CD4-positive, alpha-beta memory T cell (primary cell): Measurements from ENCODE around the gene PPP1R9A. TPM values are rescaled to one million over a fixed set of nuclear protein-coding genes. Genes with fewer than 3 reads are reported as not detected.

Source experiments
- CTCF ChIA-PET: fragments of 350-600 bp; sonication (Branson Sonifier 250); formaldehyde crosslinking; loops from one replicate; lab custom pipeline; 2021; ENCODE audit warnings: inconsistent platforms; ENCODE audit not compliant: partially characterized antibody; lab: Charles Lee
- POLR2A ChIA-PET: fragments of 350-600 bp; sonication (Branson Sonifier 250); formaldehyde crosslinking; loops from one replicate; lab custom pipeline; 2021; ENCODE audit not compliant: partially characterized antibody; lab: Charles Lee
- DNase-seq, 5 donors: peaks; one replicate each; pipeline versions ENCODE4 v3.0.0 to v3.0.0-alpha.2; 2020 to 2022; ENCODE audit warnings: mixed read lengths in 1 of 5
- H3K27ac ChIP-seq: one replicate; pipeline ENCODE4 v1.7.0; 2013; ENCODE audit warnings: low read depth, low read length
- H3K27me3 ChIP-seq: 2 replicates; pipeline ENCODE4 v1.7.0; 2013; ENCODE audit warnings: mild to moderate bottlenecking, low read length, moderate library complexity; ENCODE audit not compliant: insufficient read depth
- H3K36me3 ChIP-seq: 2 replicates; pipeline ENCODE4 v1.7.0; 2013; ENCODE audit warnings: mild to moderate bottlenecking, low read length, moderate library complexity; ENCODE audit not compliant: insufficient read depth
- H3K4me1 ChIP-seq: 2 replicates; pipeline ENCODE4 v1.7.0; 2013; ENCODE audit warnings: mild to moderate bottlenecking, low read length, moderate library complexity; ENCODE audit not compliant: insufficient read depth
- H3K4me3 ChIP-seq, 2 donors: one replicate each; pipeline ENCODE4 v1.7.0; 2013; ENCODE audit warnings: low read length in 2 of 2, mild to moderate bottlenecking in 1 of 2
- H3K9me3 ChIP-seq, 2 donors: one replicate each; pipeline ENCODE4 v1.7.0; 2013; ENCODE audit warnings: low read length in 2 of 2, control low read depth in 1 of 2; ENCODE audit not compliant: control insufficient read depth in 1 of 2
- H3K27ac Mint-ChIP-seq, 7 donors: one replicate each; pipeline ENCODE4 v1.8.0; 2020 to 2021; ENCODE audit warnings: mixed read lengths in 7 of 7, mild to moderate bottlenecking in 6 of 7, inconsistent platforms in 3 of 7, moderate library complexity in 3 of 7
- H3K27me3 Mint-ChIP-seq, 2 donors: one replicate each; pipeline ENCODE4 v1.8.0; 2020 to 2021; ENCODE audit warnings: mixed read lengths in 2 of 2
- H3K36me3 Mint-ChIP-seq, 2 donors: one replicate each; pipeline ENCODE4 v1.8.0; 2020 to 2021; ENCODE audit warnings: mixed read lengths in 2 of 2, inconsistent platforms in 1 of 2, mild to moderate bottlenecking in 1 of 2
- H3K4me1 Mint-ChIP-seq, 4 donors: one replicate each; pipeline ENCODE4 v1.8.0; 2020 to 2021; ENCODE audit warnings: mixed read lengths in 4 of 4, mild to moderate bottlenecking in 1 of 4
- H3K4me3 Mint-ChIP-seq, 8 donors: one replicate each; pipeline ENCODE4 v1.8.0; 2020 to 2021; ENCODE audit warnings: mixed read lengths in 8 of 8, mild to moderate bottlenecking in 7 of 8, moderate library complexity in 6 of 8, inconsistent platforms in 3 of 8
- H3K9me3 Mint-ChIP-seq, 8 donors: one replicate each; pipeline ENCODE4 v1.8.0; 2020 to 2021; ENCODE audit warnings: mixed read lengths in 8 of 8, mild to moderate bottlenecking in 5 of 8, inconsistent platforms in 3 of 8, moderate library complexity in 1 of 8
- intact Hi-C: fragments of 100-400 bp; cut with micrococcal nuclease; formaldehyde crosslinking; loops from one replicate; pipeline ENCODE4 v1.15.1; 2023
- polyA plus RNA-seq, 2 donors: library from polyadenylated mRNA; unstranded; fragments of 300-500 nt; fragmentation: Illumina TruSeq; gene quantifications; one replicate each; pipeline ENCODE4 v1.2.3, GENCODE V29; 2021
- total RNA-seq, 2 experiments: library from RNA; stranded (reverse); gene quantifications; one replicate each; pipeline ENCODE4 v1.2.3, GENCODE V29; 2021

The PPP1R9A gene
- total and polyA plus RNA-seq, 4 experiments from 2014 or later: not detected

GRCh38 chr7:94957061-94957460 is 49.7 kb downstream of the PPP1R9A start:
- no peaks in the 10 kb centered on the region for H3K4me1 Mint-ChIP-seq
- H3K9me3 ChIP-seq: no peaks in the 10 kb centered on the region
- no peaks in the 10 kb centered on the region for H3K4me1 ChIP-seq
- CTCF ChIA-PET: no interaction called here
- no peak for DNase-seq
- H3K27me3 Mint-ChIP-seq: no peaks in the 10 kb centered on the region
- no peaks in the 10 kb centered on the region for H3K36me3 Mint-ChIP-seq
- H3K27ac ChIP-seq: no peak overlapping the region
- no peaks in the 10 kb centered on the region for H3K27me3 ChIP-seq
- no peak overlapping the region for H3K4me3 Mint-ChIP-seq
- no peak overlapping the region for H3K27ac Mint-ChIP-seq
- no peaks in the 10 kb centered on the region for H3K36me3 ChIP-seq
- intact Hi-C loops: no loop called here
- no peak overlapping the region for H3K4me3 ChIP-seq
- POLR2A ChIA-PET: no interaction called here
- peaks cover 0 to 9% (median under 1%) of the 10 kb centered on the region in 8 donors for H3K9me3 Mint-ChIP-seq

DNA sequence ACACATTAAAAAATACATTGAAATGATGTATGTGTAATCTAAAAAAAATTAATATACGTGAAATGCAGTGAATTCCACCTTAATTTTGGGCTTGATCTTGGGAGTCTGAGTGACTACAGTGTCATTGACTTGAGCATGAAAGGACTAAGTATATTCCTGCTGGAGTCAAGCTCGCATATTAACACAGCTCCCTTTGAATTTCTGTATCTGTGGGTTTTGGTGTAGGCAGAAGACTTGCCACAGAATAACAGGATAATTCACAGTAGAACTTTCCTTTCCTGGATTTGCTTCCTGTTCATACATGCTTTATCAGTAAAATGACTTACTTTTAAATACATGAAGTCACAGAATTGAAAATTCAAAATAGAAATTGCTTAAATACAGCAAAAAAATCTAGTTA is 55.3 kb downstream of the PPP1R9A start:
- H3K4me1 Mint-ChIP-seq: no peaks in the 10 kb centered on the region
- Histone ChIP-seq H3K27ac (no peak overlapping the region), H3K4me1 (no peaks in the 10 kb centered on the region), H3K27me3 (no peaks in the 10 kb centered on the region), H3K36me3 (no peaks in the 10 kb centered on the region), H3K9me3 (no peaks in the 10 kb centered on the region), H3K4me3 (no peak overlapping the region)
- H3K27me3 Mint-ChIP-seq: no peaks in the 10 kb centered on the region
- H3K4me3 Mint-ChIP-seq: no peak overlapping the region
- no peak overlapping the region for H3K27ac Mint-ChIP-seq
- ChIA-PET CTCF (no interaction called here), POLR2A (interaction anchor here (0.7 kb wide), 1 partner anchor 61 kb away, joined by 3 read pairs; no protein-coding TSS in a partner anchor)
- intact Hi-C loops: no loop called here
- DNase-seq: no peak
- H3K36me3 Mint-ChIP-seq: no peaks in the 10 kb centered on the region
- peaks cover 1 to 26% (median 10%) of the 10 kb centered on the region in 8 donors for H3K9me3 Mint-ChIP-seq

GRCh38 chr7:94969434-94970084 is 62.2 kb downstream of the PPP1R9A start:
- ChIA-PET CTCF (no interaction called here), POLR2A (no interaction called here)
- Histone ChIP-seq H3K9me3 (no peaks in the 10 kb centered on the region), H3K4me3 (no peak overlapping the region), H3K27me3 (no peaks in the 10 kb centered on the region), H3K4me1 (no peaks in the 10 kb centered on the region), H3K27ac (no peak overlapping the region), H3K36me3 (no peaks in the 10 kb centered on the region)
- H3K4me3 Mint-ChIP-seq: no peak overlapping the region
- H3K27ac Mint-ChIP-seq: no peak overlapping the region
- peaks cover 0 to 2% of the 10 kb centered on the region in 2 donors for H3K27me3 Mint-ChIP-seq
- no peak for DNase-seq
- peaks cover 2 to 27% (median 16%) of the 10 kb centered on the region in 8 donors for H3K9me3 Mint-ChIP-seq
- H3K36me3 Mint-ChIP-seq: no peaks in the 10 kb centered on the region
- intact Hi-C loops: no loop called here
- no peaks in the 10 kb centered on the region for H3K4me1 Mint-ChIP-seq

GRCh38 chr7:94970085-94970576 is 62.7 kb downstream of the PPP1R9A start:
- H3K4me1 Mint-ChIP-seq: no peaks in the 10 kb centered on the region
- Histone ChIP-seq H3K27ac (no peak overlapping the region), H3K4me1 (no peaks in the 10 kb centered on the region), H3K36me3 (no peaks in the 10 kb centered on the region), H3K9me3 (no peaks in the 10 kb centered on the region), H3K4me3 (no peak overlapping the region), H3K27me3 (no peaks in the 10 kb centered on the region)
- no peak overlapping the region for H3K4me3 Mint-ChIP-seq
- H3K36me3 Mint-ChIP-seq: no peaks in the 10 kb centered on the region
- ChIA-PET CTCF (no interaction called here), POLR2A (no interaction called here)
- H3K27ac Mint-ChIP-seq: no peak overlapping the region
- intact Hi-C loops: no loop called here
- no peak for DNase-seq
- peaks cover 2 to 24% (median 15%) of the 10 kb centered on the region in 8 donors for H3K9me3 Mint-ChIP-seq
- peaks cover 0 to 2% of the 10 kb centered on the region in 2 donors for H3K27me3 Mint-ChIP-seq

- Mint-ChIP-seq H3K4me3 (no peak overlapping the region), H3K36me3 (no peaks in the 10 kb centered on the region), H3K27ac (no peak overlapping the region), H3K9me3 (peaks cover 2 to 15% (median 8%) of the 10 kb centered on the region in 8 donors), H3K27me3 (peaks cover 0 to 2% of the 10 kb centered on the region in 2 donors), H3K4me1 (no peaks in the 10 kb centered on the region)
- intact Hi-C loops: no loop called here
- no peaks in the 10 kb centered on the region for H3K36me3 ChIP-seq
- no peaks in the 10 kb centered on the region for H3K4me1 ChIP-seq
- H3K9me3 ChIP-seq: no peaks in the 10 kb centered on the region
- H3K27ac ChIP-seq: no peak overlapping the region
- no peaks in the 10 kb centered on the region for H3K27me3 ChIP-seq
- ChIA-PET POLR2A (no interaction called here), CTCF (no interaction called here)
- DNase-seq: no peak
- no peak overlapping the region for H3K4me3 ChIP-seq
Observed at GRCh38 chr7:94971051-94971867, 63.9 kb downstream of the PPP1R9A start.

GRCh38 chr7:94972296-94972695 is 64.9 kb downstream of the PPP1R9A start:
- intact Hi-C loops: no loop called here
- H3K4me3 ChIP-seq: no peak overlapping the region
- Mint-ChIP-seq H3K27me3 (peaks cover 0 to 2% of the 10 kb centered on the region in 2 donors), H3K36me3 (no peaks in the 10 kb centered on the region), H3K4me1 (no peaks in the 10 kb centered on the region), H3K27ac (no peak overlapping the region), H3K4me3 (no peak overlapping the region), H3K9me3 (peaks cover 0 to 9% (median 4%) of the 10 kb centered on the region in 8 donors)
- H3K27me3 ChIP-seq: no peaks in the 10 kb centered on the region
- ChIA-PET CTCF (no interaction called here), POLR2A (no interaction called here)
- no peaks in the 10 kb centered on the region for H3K9me3 ChIP-seq
- no peaks in the 10 kb centered on the region for H3K4me1 ChIP-seq
- no peak for DNase-seq
- H3K36me3 ChIP-seq: no peaks in the 10 kb centered on the region
- H3K27ac ChIP-seq: no peak overlapping the region

DNA sequence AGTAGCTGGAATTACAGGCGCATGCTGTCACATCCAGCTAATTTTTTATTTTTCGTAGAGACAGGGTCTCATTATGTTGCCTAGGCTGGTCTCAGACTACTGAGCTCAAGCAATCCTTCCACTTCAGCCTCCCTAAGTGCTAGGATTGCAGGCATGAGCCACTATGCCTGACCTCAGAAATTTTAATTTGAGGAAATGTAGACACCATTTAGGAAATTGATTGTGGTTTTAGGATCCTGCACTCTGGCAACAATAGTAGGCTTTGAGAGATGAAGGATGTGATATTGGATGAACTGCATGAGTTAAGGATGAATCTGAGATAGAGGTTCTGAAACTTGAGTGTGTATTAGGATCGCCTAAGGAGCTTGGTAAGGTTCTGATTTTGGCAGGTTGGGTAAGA is 66.5 kb downstream of the PPP1R9A start:
- Histone ChIP-seq H3K27ac (no peak overlapping the region), H3K36me3 (no peaks in the 10 kb centered on the region), H3K27me3 (no peaks in the 10 kb centered on the region), H3K9me3 (no peaks in the 10 kb centered on the region), H3K4me3 (no peak overlapping the region), H3K4me1 (no peaks in the 10 kb centered on the region)
- no peak overlapping the region for H3K27ac Mint-ChIP-seq
- ChIA-PET CTCF (no interaction called here), POLR2A (no interaction called here)
- H3K27me3 Mint-ChIP-seq: peaks cover 0 to 2% of the 10 kb centered on the region in 2 donors
- H3K4me1 Mint-ChIP-seq: no peaks in the 10 kb centered on the region
- H3K4me3 Mint-ChIP-seq: no peak overlapping the region
- no peaks in the 10 kb centered on the region for H3K36me3 Mint-ChIP-seq
- H3K9me3 Mint-ChIP-seq: peaks cover 0 to 4% (median 0%) of the 10 kb centered on the region in 8 donors
- intact Hi-C loops: no loop called here
- no peak for DNase-seq
